Astrocyte (in vitro differentiated cells and primary cell): ENCODE measurements around the gene LAMA3. TPM values are rescaled to one million over a fixed set of nuclear protein-coding genes. Genes with fewer than 3 reads are reported as not detected.
A peak's percentile ranks its signal among the peaks of the same experiment; 100 is the strongest.

Experiments used
- DNase-seq: peaks from one replicate; pipeline ENCODE4 v3.0.0-alpha.2; 2010; ENCODE audit warnings: low read depth
- FAIRE-seq: peaks from 2 replicates; lab custom pipeline; 2011; peaks lifted over from hg19 to GRCh38; lab: Jason Lieb, UNC
- H2AFZ ChIP-seq: 2 replicates; pipeline ENCODE4 v1.6.0; 2012; ENCODE audit warnings: low read depth, low read length, inconsistent platforms
- H3K27ac ChIP-seq: 2 replicates; pipeline ENCODE4 v1.5.1; 2011; ENCODE audit warnings: low read depth, low read length, inconsistent platforms
- H3K27me3 ChIP-seq: 2 replicates; pipeline ENCODE4 v1.6.0; 2011; ENCODE audit warnings: low read length, inconsistent platforms; ENCODE audit not compliant: insufficient read depth
- H3K36me3 ChIP-seq: 2 replicates; pipeline ENCODE4 v1.5.1; 2011; ENCODE audit warnings: low read length, inconsistent platforms; ENCODE audit not compliant: insufficient read depth
- H3K4me1 ChIP-seq: 2 replicates; pipeline ENCODE4 v1.5.1; 2011; ENCODE audit warnings: low read length, inconsistent platforms; ENCODE audit not compliant: insufficient read depth
- H3K4me2 ChIP-seq: 2 replicates; pipeline ENCODE4 v1.6.0; 2012; ENCODE audit warnings: low read length, inconsistent platforms
- H3K4me3 ChIP-seq: 2 replicates; pipeline ENCODE4 v1.5.1; 2011; ENCODE audit warnings: low read depth, mild to moderate bottlenecking, low read length, inconsistent platforms; ENCODE audit not compliant: insufficient read depth
- H3K79me2 ChIP-seq: 2 replicates; pipeline ENCODE4 v1.6.0; 2012; ENCODE audit warnings: mild to moderate bottlenecking, low read length, inconsistent platforms; ENCODE audit not compliant: insufficient read depth
- H3K9ac ChIP-seq: 2 replicates; pipeline ENCODE4 v1.6.0; 2012; ENCODE audit warnings: mild to moderate bottlenecking, low read length, inconsistent platforms
- H3K9me3 ChIP-seq: 2 replicates; pipeline ENCODE4 v1.5.1; 2012; ENCODE audit warnings: low read depth, mild to moderate bottlenecking, low read length, inconsistent platforms; ENCODE audit not compliant: insufficient read depth
- H4K20me1 ChIP-seq: 2 replicates; pipeline ENCODE4 v1.6.0; 2012; ENCODE audit warnings: low read length, inconsistent platforms; ENCODE audit not compliant: insufficient read depth
- H3K27ac Mint-ChIP-seq: one replicate; pipeline ENCODE4 v1.8.0; 2021; ENCODE audit warnings: mild to moderate bottlenecking, mixed read lengths; ENCODE audit not compliant: unreplicated experiment
- H3K27me3 Mint-ChIP-seq: one replicate; pipeline ENCODE4 v1.8.0; 2021; ENCODE audit warnings: low read depth, mixed read lengths; ENCODE audit not compliant: unreplicated experiment
- H3K36me3 Mint-ChIP-seq: one replicate; pipeline ENCODE4 v1.8.0; 2021; ENCODE audit warnings: low read depth, mixed read lengths; ENCODE audit not compliant: unreplicated experiment
- H3K4me1 Mint-ChIP-seq: one replicate; pipeline ENCODE4 v1.8.0; 2021; ENCODE audit warnings: low read depth, mixed read lengths; ENCODE audit not compliant: unreplicated experiment
- H3K4me3 Mint-ChIP-seq: one replicate; pipeline ENCODE4 v1.8.0; 2021; ENCODE audit warnings: mild to moderate bottlenecking, moderate library complexity, mixed read lengths; ENCODE audit not compliant: unreplicated experiment
- H3K9me3 Mint-ChIP-seq: one replicate; pipeline ENCODE4 v1.8.0; 2021; ENCODE audit warnings: mild to moderate bottlenecking, mixed read lengths; ENCODE audit not compliant: unreplicated experiment
- CTCF ChIP-seq: IDR thresholded peaks from 2 replicates; pipeline ENCODE4 v1.5.1; 2011; ENCODE audit warnings: low read depth, mild to moderate bottlenecking, inconsistent platforms, low read length, moderate library complexity; ENCODE audit not compliant: insufficient read depth
- EZH2 ChIP-seq: IDR thresholded peaks from 2 replicates; pipeline ENCODE4 v1.6.1; 2012; ENCODE audit warnings: mild to moderate bottlenecking, low read length, inconsistent platforms; ENCODE audit not compliant: insufficient read depth
- total RNA-seq: library from RNA; stranded (reverse); gene quantifications from 2 replicates; pipeline ENCODE4 v1.2.1, GENCODE V29; 2021

LAMA3 gene
- total RNA-seq, 1 donor from 2014 or later, result 0.86 TPM

- Histone ChIP-seq H3K36me3 (no peaks in the 10 kb centered on the region), H2AFZ (no peak overlapping the region), H3K9me3 (no peaks in the 10 kb centered on the region), H3K79me2 (no peaks in the 10 kb centered on the region), H3K27ac (peak overlapping the region; percentile 36), H3K4me2 (peak overlapping the region; percentile 3), H3K4me3 (no peak overlapping the region), H3K4me1 (peaks cover 39% of the 10 kb centered on the region), H3K9ac (peak overlapping the region; percentile 19), H3K27me3 (no peaks in the 10 kb centered on the region), H4K20me1 (no peaks in the 10 kb centered on the region)
- Mint-ChIP-seq H3K4me3 (no peak overlapping the region), H3K9me3 (peaks cover 8% of the 10 kb centered on the region), H3K36me3 (no peaks in the 10 kb centered on the region), H3K27ac (no peak overlapping the region), H3K4me1 (peaks cover 31% of the 10 kb centered on the region), H3K27me3 (no peaks in the 10 kb centered on the region)
- FAIRE-seq (no peak), DNase-seq (peak; percentile 90)
- TF ChIP-seq EZH2 (no peak), CTCF (no peak)
Observed at GRCh38 chr18:23716516-23716915, 27.3 kb downstream of the LAMA3 start.

GRCh38 chr18:23716966-23717365 is 27.7 kb downstream of the LAMA3 start:
- no peaks in the 10 kb centered on the region for H3K27me3 Mint-ChIP-seq
- Histone ChIP-seq H3K27ac (peak overlapping the region; percentile 36), H3K27me3 (no peaks in the 10 kb centered on the region), H3K9ac (no peak overlapping the region), H3K4me3 (no peak overlapping the region), H2AFZ (no peak overlapping the region), H3K79me2 (no peaks in the 10 kb centered on the region), H4K20me1 (no peaks in the 10 kb centered on the region), H3K9me3 (no peaks in the 10 kb centered on the region), H3K36me3 (no peaks in the 10 kb centered on the region), H3K4me1 (peaks cover 39% of the 10 kb centered on the region), H3K4me2 (peak overlapping the region; percentile 4)
- DNase-seq (no peak), FAIRE-seq (no peak)
- peaks cover 35% of the 10 kb centered on the region for H3K4me1 Mint-ChIP-seq
- no peaks in the 10 kb centered on the region for H3K36me3 Mint-ChIP-seq
- H3K27ac Mint-ChIP-seq, result peak overlapping the region; percentile 42
- TF ChIP-seq CTCF (no peak), EZH2 (no peak)
- H3K4me3 Mint-ChIP-seq, result no peak overlapping the region
- peaks cover 9% of the 10 kb centered on the region for H3K9me3 Mint-ChIP-seq

- H3K9ac ChIP-seq, result peak overlapping the region; percentile 62
- H3K4me1 Mint-ChIP-seq, result peaks cover 38% of the 10 kb centered on the region
Observed at GRCh38 chr18:23718243-23718720, 29.0 kb downstream of the LAMA3 start.

More at GRCh38 chr18:23718243-23718720, 29.0 kb downstream of the LAMA3 start:
- Mint-ChIP-seq H3K9me3 (peaks cover 9% of the 10 kb centered on the region), H3K27me3 (no peaks in the 10 kb centered on the region), H3K36me3 (no peaks in the 10 kb centered on the region), H3K27ac (peak overlapping the region; percentile 10), H3K4me3 (no peak overlapping the region)
- no peaks in the 10 kb centered on the region for H3K27me3 ChIP-seq
- peak; percentile 87 for DNase-seq
- peak overlapping the region; percentile 72 for H3K4me2 ChIP-seq
- peak overlapping the region; percentile 91 for H3K27ac ChIP-seq
- H3K4me3 ChIP-seq, result no peak overlapping the region
- H3K79me2 ChIP-seq, result no peaks in the 10 kb centered on the region
- no peaks in the 10 kb centered on the region for H3K9me3 ChIP-seq
- H2AFZ ChIP-seq, result no peak overlapping the region
- H3K4me1 ChIP-seq, result peaks cover 39% of the 10 kb centered on the region
- no peaks in the 10 kb centered on the region for H3K36me3 ChIP-seq
- no peaks in the 10 kb centered on the region for H4K20me1 ChIP-seq
- FAIRE-seq, result no peak
- TF ChIP-seq EZH2, result no peak
- no peak for TF ChIP-seq CTCF
